Calu3 (cell line): ENCODE results near the gene RPL15. TPM values are rescaled to one million over a fixed set of nuclear protein-coding genes. Genes with fewer than 3 reads are reported as not detected.

Experiments used
- BruUV-seq: library from RNA; stranded (reverse); fragments of 400-500 nt; replicated peaks from 2 replicates; lab custom pipeline; 2021; lab: Mats Ljungman, UMichigan
- CTCF ChIA-PET: fragments of 300-600 bp; sonication (Branson Sonifier 250); formaldehyde crosslinking; loops from one replicate; lab custom pipeline; 2022; ENCODE audit warnings: antibody characterized with exemption; lab: Charles Lee
- DNase-seq: peaks from one replicate; pipeline ENCODE4 v3.0.0; 2022
- H3K27ac Mint-ChIP-seq: one replicate; pipeline ENCODE4 v1.8.0; 2022; ENCODE audit warnings: mixed read lengths; ENCODE audit not compliant: unreplicated experiment
- H3K27me3 Mint-ChIP-seq: one replicate; pipeline ENCODE4 v1.8.0; 2022; ENCODE audit warnings: mixed read lengths; ENCODE audit not compliant: unreplicated experiment
- H3K36me3 Mint-ChIP-seq: one replicate; pipeline ENCODE4 v1.8.0; 2022; ENCODE audit warnings: mild to moderate bottlenecking, moderate library complexity, mixed read lengths; ENCODE audit not compliant: insufficient read depth, unreplicated experiment
- H3K4me1 Mint-ChIP-seq: one replicate; pipeline ENCODE4 v1.8.0; 2022; ENCODE audit warnings: mild to moderate bottlenecking, low read depth, mixed read lengths; ENCODE audit not compliant: unreplicated experiment
- H3K4me3 Mint-ChIP-seq: one replicate; pipeline ENCODE4 v1.8.0; 2022; ENCODE audit warnings: mild to moderate bottlenecking, low read depth, moderate library complexity, mixed read lengths; ENCODE audit not compliant: unreplicated experiment
- H3K9me3 Mint-ChIP-seq: one replicate; pipeline ENCODE4 v1.8.0; 2022; ENCODE audit warnings: low read depth, mixed read lengths; ENCODE audit not compliant: unreplicated experiment
- intact Hi-C: fragments of 100-400 bp; cut with micrococcal nuclease; formaldehyde crosslinking; loops from one replicate; pipeline ENCODE4 v1.10.0; 2022; ENCODE audit not compliant: unreplicated experiment
- total RNA-seq: library from RNA; stranded (reverse); gene quantifications from 2 replicates; pipeline ENCODE4 v1.2.3, GENCODE V29; 2022
- TF ChIP-seq, protein P1 (sequence below): fragments of 200-600 bp; IDR thresholded peaks from one replicate; pipeline ENCODE4 v1.8.0; 2022; ENCODE audit warnings: antibody characterized with exemption; ENCODE audit not compliant: unreplicated experiment

Gene RPL15
- total RNA-seq, 1 experiment from 2014 or later: 1,430 TPM

DNA sequence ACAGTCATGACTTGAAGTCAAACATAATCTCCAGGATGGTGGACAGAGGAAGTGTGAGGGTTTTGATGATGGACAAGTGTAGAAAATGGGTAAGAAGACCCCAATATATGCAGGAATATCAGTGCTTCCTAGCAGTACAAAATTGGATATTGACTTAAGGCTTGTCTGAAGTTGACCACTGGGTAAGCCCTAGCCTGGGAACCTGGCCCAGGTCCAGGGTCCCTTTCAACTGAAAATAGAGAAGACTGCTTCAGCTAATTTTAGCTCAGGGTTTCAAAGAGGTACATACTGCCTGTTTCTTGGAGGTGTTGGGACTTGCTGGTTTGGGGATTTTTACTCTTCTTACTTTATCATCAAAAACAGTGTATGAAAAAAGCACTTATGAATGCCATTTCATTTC is 32.9 kb downstream of the RPL15 start:
- TF ChIP-seq, protein P1, sequence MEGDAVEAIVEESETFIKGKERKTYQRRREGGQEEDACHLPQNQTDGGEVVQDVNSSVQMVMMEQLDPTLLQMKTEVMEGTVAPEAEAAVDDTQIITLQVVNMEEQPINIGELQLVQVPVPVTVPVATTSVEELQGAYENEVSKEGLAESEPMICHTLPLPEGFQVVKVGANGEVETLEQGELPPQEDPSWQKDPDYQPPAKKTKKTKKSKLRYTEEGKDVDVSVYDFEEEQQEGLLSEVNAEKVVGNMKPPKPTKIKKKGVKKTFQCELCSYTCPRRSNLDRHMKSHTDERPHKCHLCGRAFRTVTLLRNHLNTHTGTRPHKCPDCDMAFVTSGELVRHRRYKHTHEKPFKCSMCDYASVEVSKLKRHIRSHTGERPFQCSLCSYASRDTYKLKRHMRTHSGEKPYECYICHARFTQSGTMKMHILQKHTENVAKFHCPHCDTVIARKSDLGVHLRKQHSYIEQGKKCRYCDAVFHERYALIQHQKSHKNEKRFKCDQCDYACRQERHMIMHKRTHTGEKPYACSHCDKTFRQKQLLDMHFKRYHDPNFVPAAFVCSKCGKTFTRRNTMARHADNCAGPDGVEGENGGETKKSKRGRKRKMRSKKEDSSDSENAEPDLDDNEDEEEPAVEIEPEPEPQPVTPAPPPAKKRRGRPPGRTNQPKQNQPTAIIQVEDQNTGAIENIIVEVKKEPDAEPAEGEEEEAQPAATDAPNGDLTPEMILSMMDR: no peak
- intact Hi-C loops: no loop called here
- H3K27me3 Mint-ChIP-seq: peaks cover 1% of the 10 kb centered on the region
- peak overlapping the region; percentile 9 for H3K4me3 Mint-ChIP-seq
- CTCF ChIA-PET: interaction anchor here (0.5 kb wide), 1 partner anchor 249 kb away, joined by 4 read pairs; no protein-coding TSS in a partner anchor
- no TSS peak for BruUV-seq
- H3K36me3 Mint-ChIP-seq: peaks cover 29% of the 10 kb centered on the region
- no peak overlapping the region for H3K27ac Mint-ChIP-seq
- H3K9me3 Mint-ChIP-seq: no peaks in the 10 kb centered on the region
- peaks cover 40% of the 10 kb centered on the region for H3K4me1 Mint-ChIP-seq
- no peak for DNase-seq

DNA sequence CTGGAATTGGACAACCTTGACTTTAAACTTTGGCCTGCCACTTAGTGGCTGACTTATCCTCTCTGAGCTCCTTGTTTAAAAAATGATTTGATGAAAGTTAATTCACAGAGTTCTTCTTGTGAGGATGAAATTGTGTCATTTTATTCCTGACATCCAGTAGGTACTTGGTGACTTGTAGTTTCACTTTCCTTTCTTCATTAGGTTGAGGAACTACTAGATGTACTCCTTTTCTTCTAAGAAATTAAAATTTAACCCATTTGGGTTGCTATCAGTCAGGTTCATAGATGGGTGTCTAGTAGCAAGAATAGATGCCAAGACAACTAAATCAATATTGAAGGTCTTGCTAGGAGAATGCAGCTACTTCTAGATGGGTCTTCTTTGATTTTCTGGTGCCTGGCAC is 33.4 kb downstream of the RPL15 start:
- no peak overlapping the region for H3K27ac Mint-ChIP-seq
- no peaks in the 10 kb centered on the region for H3K9me3 Mint-ChIP-seq
- BruUV-seq: no TSS peak
- TF ChIP-seq, protein P1: no peak
- CTCF ChIA-PET: interaction anchor here (0.5 to 0.7 kb wide), 2 partner anchors 74 to 248 kb away, joined by 4 read pairs; no protein-coding TSS in a partner anchor
- H3K27me3 Mint-ChIP-seq: no peaks in the 10 kb centered on the region
- DNase-seq: no peak
- peak overlapping the region; percentile 9 for H3K4me3 Mint-ChIP-seq
- H3K36me3 Mint-ChIP-seq: peaks cover 31% of the 10 kb centered on the region
- peaks cover 39% of the 10 kb centered on the region for H3K4me1 Mint-ChIP-seq
- intact Hi-C loops: no loop called here

DNA sequence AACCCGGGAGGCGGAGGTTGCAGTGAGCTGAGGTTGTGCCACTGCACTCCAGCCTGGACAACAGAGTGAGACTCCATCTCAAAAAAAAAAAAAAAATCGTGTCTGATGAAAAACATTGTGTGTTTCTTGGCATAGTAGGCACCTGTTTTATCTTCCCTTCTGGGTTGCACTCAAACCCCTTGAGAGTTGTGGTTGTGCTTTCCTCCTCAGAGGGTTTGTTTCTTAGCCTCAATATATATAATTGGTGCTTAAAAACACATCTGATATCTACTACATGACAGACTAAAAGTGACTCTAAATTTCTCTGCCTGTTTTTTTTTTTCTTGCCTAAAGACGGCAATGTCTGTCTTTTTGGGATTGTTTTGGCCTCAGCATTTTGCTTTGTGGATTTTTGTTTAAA is 35.7 kb downstream of the RPL15 start:
- Mint-ChIP-seq H3K27me3 (no peaks in the 10 kb centered on the region), H3K4me1 (peaks cover 30% of the 10 kb centered on the region), H3K9me3 (no peaks in the 10 kb centered on the region), H3K36me3 (peaks cover 20% of the 10 kb centered on the region), H3K4me3 (no peak overlapping the region), H3K27ac (no peak overlapping the region)
- no peak for DNase-seq
- TF ChIP-seq, protein P1: no peak
- CTCF ChIA-PET: no interaction called here
- intact Hi-C loops: no loop called here
- no TSS peak for BruUV-seq

DNA sequence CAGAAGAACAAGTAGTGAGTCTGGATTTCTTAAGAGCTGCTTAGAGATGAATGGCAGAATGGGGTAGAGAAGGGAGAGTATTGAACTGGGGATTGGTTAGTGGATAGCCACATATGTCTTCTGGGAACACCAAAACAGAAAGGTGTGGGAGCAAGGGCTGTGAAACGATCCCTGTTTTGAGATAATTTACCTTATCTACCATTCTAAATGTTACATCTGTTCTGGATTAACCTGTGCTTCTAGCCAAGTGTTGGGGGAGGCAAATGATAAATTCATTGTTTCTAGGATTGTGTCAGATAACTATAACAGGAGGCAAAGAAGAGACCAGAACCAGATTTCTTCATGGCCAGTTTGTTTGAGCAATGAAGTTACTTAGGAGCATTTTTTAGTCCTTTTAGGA is 36.6 kb downstream of the RPL15 start:
- CTCF ChIA-PET: no interaction called here
- H3K4me1 Mint-ChIP-seq: peaks cover 21% of the 10 kb centered on the region
- TF ChIP-seq, protein P1: no peak
- intact Hi-C loops: no loop called here
- no peaks in the 10 kb centered on the region for H3K9me3 Mint-ChIP-seq
- no peaks in the 10 kb centered on the region for H3K27me3 Mint-ChIP-seq
- no peak for DNase-seq
- no TSS peak for BruUV-seq
- H3K36me3 Mint-ChIP-seq: peaks cover 18% of the 10 kb centered on the region
- no peak overlapping the region for H3K27ac Mint-ChIP-seq
- no peak overlapping the region for H3K4me3 Mint-ChIP-seq
